Measurements from ENCODE around the gene ASCL5.

- TF ChIP-seq CTCF (IDR thresholded peaks at IDR 0.05) (no peak), POLR2A (IDR thresholded peaks at IDR 0.05; ENCODE audit: low read depth) (no peak), EP300 (IDR thresholded peaks at IDR 0.05) (no peak), POLR2AphosphoS5 (IDR thresholded peaks at IDR 0.05) (no peak)
Measured at GRCh38 chr1:201142849-201143725, 16.1 kb upstream of the ASCL5 start.

Measured in esophagus muscularis mucosa (tissue), 4 donors.